ENCODE results near the gene IDUA.

IDUA gene

GRCh38 chr4:968621-969394 is 18.0 kb upstream of the IDUA start:
- Histone ChIP-seq H3K4me3 (ENCODE audit: control insufficient read depth in 1 of 7, extremely low read depth in 1 of 7, insufficient read depth in 4 of 7, low read depth in 2 of 7, low read length in 6 of 7) (no peak overlapping the region), H3K27me3 (replicated peaks in 2 of 5; ENCODE audit: control insufficient read depth in 4 of 5, insufficient read depth in 5 of 5, low read length in 4 of 5) (peaks cover 0 to 6% (median 0%) of the 10 kb centered on the region in 5 experiments), H3K36me3 (ENCODE audit: control insufficient read depth in 4 of 4, insufficient read depth in 4 of 4, low read length in 3 of 4) (peaks cover 0 to 28% (median 5%) of the 10 kb centered on the region in 4 experiments), H3K4me1 (ENCODE audit: control extremely low read depth in 1 of 4, control insufficient read depth in 4 of 4, insufficient read depth in 4 of 4, low read length in 3 of 4) (peaks cover 0 to 22% (median 19%) of the 10 kb centered on the region in 4 experiments), H3K27ac (ENCODE audit: insufficient read depth in 1 of 2, low read depth in 1 of 2, low read length in 2 of 2, poor library complexity in 1 of 2, severe bottlenecking in 2 of 2) (no peak overlapping the region), H3K9me3 (ENCODE audit: control extremely low read depth in 1 of 5, control insufficient read depth in 4 of 5, insufficient read depth in 2 of 5, low read depth in 1 of 5, low read length in 4 of 5) (no peaks in the 10 kb centered on the region)
- ChIA-PET CTCF (interaction anchor here (2.4 kb wide), 1 partner anchor 18 kb away, joined by 7 read pairs; the partner anchor contains the start of gene IDUA), POLR2A (interaction anchor here (0.6 kb wide), 1 partner anchor 18 kb away, joined by 3 read pairs; no protein-coding TSS in a partner anchor)
- 95% methylated on average over 22 of the region's 23 CpGs for WGBS (ENCODE audit: insufficient coverage)
- no peak for DNase-seq

- ChIA-PET POLR2A (no interaction called here), CTCF (no interaction called here)
- Histone ChIP-seq H3K36me3 (ENCODE audit: control insufficient read depth in 4 of 4, insufficient read depth in 4 of 4, low read length in 3 of 4) (peaks cover 0 to 18% (median 5%) of the 10 kb centered on the region in 4 experiments), H3K27ac (ENCODE audit: insufficient read depth in 1 of 2, low read depth in 1 of 2, low read length in 2 of 2, poor library complexity in 1 of 2, severe bottlenecking in 2 of 2) (no peak overlapping the region), H3K4me1 (ENCODE audit: control extremely low read depth in 1 of 4, control insufficient read depth in 4 of 4, insufficient read depth in 4 of 4, low read length in 3 of 4) (peaks cover 0 to 26% (median 20%) of the 10 kb centered on the region in 4 experiments), H3K9me3 (ENCODE audit: control extremely low read depth in 1 of 5, control insufficient read depth in 4 of 5, insufficient read depth in 2 of 5, low read depth in 1 of 5, low read length in 4 of 5) (peaks cover 0 to 3% (median 0%) of the 10 kb centered on the region in 5 experiments), H3K27me3 (replicated peaks in 2 of 5; ENCODE audit: control insufficient read depth in 4 of 5, insufficient read depth in 5 of 5, low read length in 4 of 5) (peaks cover 0 to 6% (median 0%) of the 10 kb centered on the region in 5 experiments), H3K4me3 (ENCODE audit: control insufficient read depth in 1 of 7, extremely low read depth in 1 of 7, insufficient read depth in 4 of 7, low read depth in 2 of 7, low read length in 6 of 7) (no peak overlapping the region)
- DNase-seq, result no peak
- 97% methylated on average over 25 of the region's 25 CpGs for WGBS (ENCODE audit: insufficient coverage)
Measured at GRCh38 chr4:970046-970745, 16.6 kb upstream of the IDUA start.

GRCh38 chr4:970854-971520 is 15.9 kb upstream of the IDUA start:
- Histone ChIP-seq H3K27me3 (replicated peaks in 2 of 5; ENCODE audit: control insufficient read depth in 4 of 5, insufficient read depth in 5 of 5, low read length in 4 of 5) (peaks cover 0 to 6% (median 0%) of the 10 kb centered on the region in 5 experiments), H3K36me3 (ENCODE audit: control insufficient read depth in 4 of 4, insufficient read depth in 4 of 4, low read length in 3 of 4) (peaks cover 0 to 15% (median 4%) of the 10 kb centered on the region in 4 experiments), H3K4me1 (ENCODE audit: control extremely low read depth in 1 of 4, control insufficient read depth in 4 of 4, insufficient read depth in 4 of 4, low read length in 3 of 4) (peaks cover 0 to 26% (median 20%) of the 10 kb centered on the region in 4 experiments), H3K9me3 (ENCODE audit: control extremely low read depth in 1 of 5, control insufficient read depth in 4 of 5, insufficient read depth in 2 of 5, low read depth in 1 of 5, low read length in 4 of 5) (peaks cover 0 to 3% (median 0%) of the 10 kb centered on the region in 5 experiments), H3K4me3 (ENCODE audit: control insufficient read depth in 1 of 7, extremely low read depth in 1 of 7, insufficient read depth in 4 of 7, low read depth in 2 of 7, low read length in 6 of 7) (no peak overlapping the region), H3K27ac (ENCODE audit: insufficient read depth in 1 of 2, low read depth in 1 of 2, low read length in 2 of 2, poor library complexity in 1 of 2, severe bottlenecking in 2 of 2) (no peak overlapping the region)
- 95% methylated on average over 13 of the region's 17 CpGs for WGBS (ENCODE audit: insufficient coverage)
- ChIA-PET POLR2A (no interaction called here), CTCF (no interaction called here)
- DNase-seq, result no peak

GRCh38 chr4:971666-972500 is 15.0 kb upstream of the IDUA start:
- H3K36me3 ChIP-seq (ENCODE audit: control insufficient read depth in 4 of 4, insufficient read depth in 4 of 4, low read length in 3 of 4), result peaks cover 0 to 7% (median 0%) of the 10 kb centered on the region in 4 experiments
- H3K4me3 ChIP-seq (ENCODE audit: control insufficient read depth in 1 of 7, extremely low read depth in 1 of 7, insufficient read depth in 4 of 7, low read depth in 2 of 7, low read length in 6 of 7), result peak overlapping the region in 4 of 7 experiments; percentile 67 to 85 (median 75)
- H3K27me3 ChIP-seq (replicated peaks in 2 of 5; ENCODE audit: control insufficient read depth in 4 of 5, insufficient read depth in 5 of 5, low read length in 4 of 5), result peaks cover 0 to 6% (median 0%) of the 10 kb centered on the region in 5 experiments
- ChIA-PET CTCF (interaction anchor here (1.4 kb wide), 1 partner anchor 15 kb away, joined by 4 read pairs; the partner anchor contains the start of gene IDUA), POLR2A (no interaction called here)
- DNase-seq, result no peak
- H3K9me3 ChIP-seq (ENCODE audit: control extremely low read depth in 1 of 5, control insufficient read depth in 4 of 5, insufficient read depth in 2 of 5, low read depth in 1 of 5, low read length in 4 of 5), result peaks cover 0 to 3% (median 0%) of the 10 kb centered on the region in 5 experiments
- peaks cover 0 to 32% (median 25%) of the 10 kb centered on the region in 4 experiments for H3K4me1 ChIP-seq (ENCODE audit: control extremely low read depth in 1 of 4, control insufficient read depth in 4 of 4, insufficient read depth in 4 of 4, low read length in 3 of 4)
- 84% methylated on average over 24 of the region's 24 CpGs for WGBS (ENCODE audit: insufficient coverage)
- H3K27ac ChIP-seq (ENCODE audit: insufficient read depth in 1 of 2, low read depth in 1 of 2, low read length in 2 of 2, poor library complexity in 1 of 2, severe bottlenecking in 2 of 2), result no peak overlapping the region

- Histone ChIP-seq H3K36me3 (ENCODE audit: control insufficient read depth in 4 of 4, insufficient read depth in 4 of 4, low read length in 3 of 4) (peaks cover 0 to 7% (median 0%) of the 10 kb centered on the region in 4 experiments), H3K27ac (ENCODE audit: insufficient read depth in 1 of 2, low read depth in 1 of 2, low read length in 2 of 2, poor library complexity in 1 of 2, severe bottlenecking in 2 of 2) (no peak overlapping the region), H3K9me3 (ENCODE audit: control extremely low read depth in 1 of 5, control insufficient read depth in 4 of 5, insufficient read depth in 2 of 5, low read depth in 1 of 5, low read length in 4 of 5) (peaks cover 0 to 3% (median 0%) of the 10 kb centered on the region in 5 experiments), H3K27me3 (replicated peaks in 2 of 5; ENCODE audit: control insufficient read depth in 4 of 5, insufficient read depth in 5 of 5, low read length in 4 of 5) (peaks cover 0 to 4% (median 0%) of the 10 kb centered on the region in 5 experiments), H3K4me3 (ENCODE audit: control insufficient read depth in 1 of 7, extremely low read depth in 1 of 7, insufficient read depth in 4 of 7, low read depth in 2 of 7, low read length in 6 of 7) (peak overlapping the region; percentile 45 to 85 (median 72)), H3K4me1 (ENCODE audit: control extremely low read depth in 1 of 4, control insufficient read depth in 4 of 4, insufficient read depth in 4 of 4, low read length in 3 of 4) (peaks cover 0 to 34% (median 30%) of the 10 kb centered on the region in 4 experiments)
- CTCF ChIA-PET, result interaction anchor here (1.4 kb wide), 1 partner anchor 14 kb away, joined by 4 read pairs; the partner anchor contains the start of gene IDUA
- 1% methylated on average over 55 of the region's 65 CpGs for WGBS (ENCODE audit: insufficient coverage)
- POLR2A ChIA-PET, result no interaction called here
- DNase-seq, result peak in 2 of 3 donors; percentile 45 to 57
Measured at GRCh38 chr4:972651-973424, 14.0 kb upstream of the IDUA start.

Measured in common myeloid progenitor, CD34-positive (primary cell).